Transverse colon (tissue), 4 donors: ENCODE data around the gene YBX2. TPM values are rescaled to one million over a fixed set of nuclear protein-coding genes. Genes with fewer than 3 reads are reported as not detected.
A peak's percentile ranks its signal among the peaks of the same experiment; 100 is the strongest.

Experiments used
- DNase-seq: peaks from one replicate; pipeline ENCODE4 v3.0.0-alpha.2; 2019
- H3K27ac ChIP-seq, 4 donors: fragments of 200-600 bp; sonication (generic); 2 replicates each; pipeline ENCODE4 v1.5.1; 2016 to 2018; ENCODE audit warnings: inconsistent platforms in 4 of 4
- H3K27me3 ChIP-seq: fragments of 200-600 bp; sonication (generic); 2 replicates; pipeline ENCODE4 v1.5.1; 2017; ENCODE audit warnings: inconsistent platforms
- H3K36me3 ChIP-seq, 4 donors: fragments of 200-600 bp; sonication (generic); 2 replicates each; pipeline ENCODE4 v1.5.1; 2017 to 2019; ENCODE audit warnings: inconsistent platforms in 4 of 4
- H3K4me1 ChIP-seq, 4 donors: fragments of 200-600 bp; sonication (generic); 2 replicates each; pipeline ENCODE4 v1.5.1; 2017 to 2020; ENCODE audit warnings: inconsistent platforms in 4 of 4
- H3K4me3 ChIP-seq, 4 donors: fragments of 200-600 bp; sonication (generic); 1 replicate in 1 of 4; 2 replicates in 3 of 4; pipeline versions ENCODE4 v1.5.1 to v1.6.1; 2017 to 2019; ENCODE audit warnings: inconsistent platforms in 4 of 4
- H3K9me3 ChIP-seq, 2 donors: fragments of 200-600 bp; sonication (generic); 2 replicates each; pipeline ENCODE4 v1.5.1; 2017 to 2019; ENCODE audit warnings: inconsistent platforms in 2 of 2
- CTCF ChIP-seq, 5 experiments: fragments of 200-600 bp in 3 of 5; fragments of 450-650 bp in 2 of 5; sonication (generic) in 3 of 5; IDR thresholded peaks; 1 replicate in 2 of 5; 2 replicates in 3 of 5; pipeline ENCODE4 v1.5.1; 2016 to 2017; ENCODE audit warnings: antibody characterized with exemption in 5 of 5, inconsistent platforms in 3 of 5, mild to moderate bottlenecking in 2 of 5, moderate library complexity in 1 of 5
- EP300 ChIP-seq: sonication (generic); formaldehyde crosslinking; IDR thresholded peaks from one replicate; pipeline ENCODE4 v1.6.1; 2017; ENCODE audit warnings: antibody characterized with exemption, low read depth
- POLR2A ChIP-seq: fragments of 450-650 bp; IDR thresholded peaks from one replicate; pipeline ENCODE4 v1.6.1; 2016; ENCODE audit warnings: antibody characterized with exemption, mild to moderate bottlenecking, moderate library complexity
- POLR2AphosphoS5 ChIP-seq, 3 donors: sonication (generic); formaldehyde crosslinking; IDR thresholded peaks; one replicate each; pipeline ENCODE4 v1.6.1; 2016; ENCODE audit warnings: antibody characterized with exemption in 3 of 3
- WGBS, 2 donors: methylation state at CpG; one replicate each; pipeline ENCODE4 v1.1.5; 2018; ENCODE audit warnings: low coverage in 1 of 2; 5-methylcytosine and 5-hydroxymethylcytosine counted together
- in situ Hi-C, 4 donors: fragments of 200-750 bp; cut with MboI; loops; one replicate each; pipeline versions ENCODE4 v1.15.0 to v1.15.1; 2017; ENCODE audit warnings: low sequenced_read_pairs in 3 of 4, low pct_ligation_motif_present in 1 of 4, low pct_unique_long_range_greater_than_20kb in 1 of 4
- intact Hi-C: fragments of 100-400 bp; cut with DNase I; formaldehyde crosslinking; loops from one replicate; pipeline ENCODE4 v1.15.1; 2023; ENCODE audit warnings: low total_unique reads
- total RNA-seq, 4 donors: library from RNA; depleted of rRNA; stranded (reverse); fragments of >200 nt; gene quantifications; one replicate each; pipeline ENCODE4 v1.1.0, GENCODE V29; 2016

YBX2 gene
- total RNA-seq, 4 donors from 2014 or later, result 23.1 to 151 (median 43.4) TPM

DNA sequence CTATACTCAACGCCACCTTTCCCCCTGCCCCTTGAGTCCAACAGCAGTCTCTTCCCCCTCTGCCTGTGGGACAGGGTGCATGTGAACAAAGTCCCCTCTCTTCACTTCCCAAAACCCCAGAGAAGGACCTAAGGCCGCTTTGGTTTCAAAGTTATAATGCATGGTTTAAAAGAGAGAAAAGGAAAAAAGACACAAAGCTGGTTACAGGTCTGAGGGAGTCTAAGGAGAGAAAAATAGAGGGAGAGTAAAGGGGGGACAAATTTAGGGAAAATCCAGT is 51.0 kb downstream of the YBX2 start:
- peak overlapping the region; percentile 38 to 95 (median 72) for H3K4me3 ChIP-seq
- peaks cover 18 to 30% (median 26%) of the 10 kb centered on the region in 4 donors for H3K4me1 ChIP-seq
- no peaks in the 10 kb centered on the region for H3K27me3 ChIP-seq
- H3K36me3 ChIP-seq, result peaks cover 0 to 35% (median 17%) of the 10 kb centered on the region in 4 donors
- no peak for TF ChIP-seq POLR2AphosphoS5 (IDR thresholded peaks at IDR 0.05)
- TF ChIP-seq CTCF (IDR thresholded peaks at IDR 0.05), result peak in 1 of 5 experiments; percentile 23
- TF ChIP-seq POLR2A, result no peak
- in situ Hi-C loops (loop anchor here in 1 of 4 donors (25.0 kb wide), 1 partner anchor 894 kb away; no protein-coding TSS in a partner anchor), intact Hi-C loops (loop anchor here (5.0 kb wide), 1 partner anchor 599 kb away; no protein-coding TSS in a partner anchor)
- no peaks in the 10 kb centered on the region for H3K9me3 ChIP-seq
- no peak for DNase-seq
- WGBS, 2 donors, result 17 to 32% methylated on average over 2 of the region's 2 CpGs
- H3K27ac ChIP-seq, result peak overlapping the region; percentile 91 to 99 (median 98)

DNA sequence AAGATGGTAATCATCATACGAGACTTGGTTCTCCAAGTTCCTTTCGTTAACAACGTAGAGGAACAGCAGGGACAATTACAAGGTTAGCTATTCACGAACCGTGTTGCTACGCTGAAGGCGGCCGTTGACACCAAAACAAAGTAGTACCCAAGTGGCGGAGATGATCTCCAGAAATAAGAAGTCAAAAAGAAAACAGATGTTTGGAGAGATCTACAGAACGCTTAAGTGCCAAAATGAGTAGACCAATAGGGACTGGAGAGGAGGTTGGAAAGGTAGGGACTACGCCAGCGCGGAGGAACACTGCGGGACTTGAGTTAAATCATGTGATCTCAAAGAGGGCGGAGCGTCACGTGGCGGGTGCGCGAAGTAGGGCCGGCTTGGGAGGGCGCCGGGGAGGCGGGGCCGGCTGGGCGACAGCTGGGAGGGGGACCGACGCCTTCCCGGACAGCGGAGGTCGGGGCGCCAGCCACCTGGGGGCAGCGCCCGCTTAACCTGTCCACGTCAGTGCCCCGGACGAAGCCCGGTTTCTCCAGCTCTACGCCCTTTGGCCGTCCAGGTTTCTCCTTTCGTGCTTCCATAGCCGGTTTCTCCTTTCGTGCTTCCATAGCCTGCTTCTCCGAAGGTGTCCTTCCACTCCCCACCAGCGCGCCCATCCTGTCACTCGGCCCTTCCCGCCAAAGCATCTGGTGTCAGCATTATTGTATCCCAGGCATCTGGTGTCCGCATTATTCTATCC is 51.6 kb downstream of the YBX2 start:
- H3K27me3 ChIP-seq, result no peaks in the 10 kb centered on the region
- H3K27ac ChIP-seq, result peak overlapping the region; percentile 91 to 99 (median 98)
- DNase-seq, result peak; percentile 97
- in situ Hi-C loops, result loop anchor here in 1 of 4 donors (25.0 kb wide), 1 partner anchor 894 kb away; no protein-coding TSS in a partner anchor
- WGBS, 2 donors, result 0 to 1% methylated on average over 7 to 47 of the region's 49 CpGs
- no peaks in the 10 kb centered on the region for H3K9me3 ChIP-seq
- intact Hi-C loops, result loop anchor here (5.0 kb wide), 1 partner anchor 599 kb away; no protein-coding TSS in a partner anchor
- peaks cover 18 to 29% (median 26%) of the 10 kb centered on the region in 4 donors for H3K4me1 ChIP-seq
- peaks cover 0 to 35% (median 17%) of the 10 kb centered on the region in 4 donors for H3K36me3 ChIP-seq
- H3K4me3 ChIP-seq, result peak overlapping the region; percentile 38 to 95 (median 72)
- peak; percentile 79 for TF ChIP-seq POLR2A
- TF ChIP-seq EP300, result peak; percentile 60
- peak in 2 of 5 experiments; percentile 4 to 39 for TF ChIP-seq CTCF (IDR thresholded peaks at IDR 0.05)
- TF ChIP-seq POLR2AphosphoS5 (IDR thresholded peaks at IDR 0.05), result peak; percentile 90 to 95 (median 91)

GRCh38 chr17:7241783-7242716 is 52.4 kb downstream of the YBX2 start, which contains the start of gene GABARAP:
Gene GABARAP (minus strand): TSS chr17:7242449. CDS start chr17:7242330, 119 bp downstream.
- intact Hi-C loops, result loop anchor here (5.0 kb wide), 1 partner anchor 600 kb away; no protein-coding TSS in a partner anchor
- peak within 1 kb of the TSS; percentile 91 to 99 (median 98) for H3K27ac ChIP-seq

More at GRCh38 chr17:7241783-7242716, 52.4 kb downstream of the YBX2 start, which contains the start of gene GABARAP:
- Histone ChIP-seq H3K4me1 (peaks cover 23 to 35% (median 32%) of the 10 kb centered on the region in 4 donors), H3K36me3 (peaks cover 0 to 35% (median 17%) of the 10 kb centered on the region in 4 donors), H3K4me3 (peak within 1 kb of the TSS; percentile 64 to 95 (median 82)), H3K27me3 (no peaks in the 10 kb centered on the region), H3K9me3 (no peaks in the 10 kb centered on the region)
- TF ChIP-seq EP300, result no peak
- no peak for TF ChIP-seq CTCF (IDR thresholded peaks at IDR 0.05)
- TF ChIP-seq POLR2A, result peak; percentile 73
- peak in 2 of 3 donors; percentile 65 to 72 for TF ChIP-seq POLR2AphosphoS5 (IDR thresholded peaks at IDR 0.05)
- peak; percentile 96 for DNase-seq
- in situ Hi-C loops, result loop anchor here in 1 of 4 donors (25.0 kb wide), 1 partner anchor 895 kb away; no protein-coding TSS in a partner anchor
- WGBS, 2 donors, result 0 to 2% methylated on average over 6 to 57 of the region's 62 CpGs
